Measurements from ENCODE around the gene CTSD.

DNA sequence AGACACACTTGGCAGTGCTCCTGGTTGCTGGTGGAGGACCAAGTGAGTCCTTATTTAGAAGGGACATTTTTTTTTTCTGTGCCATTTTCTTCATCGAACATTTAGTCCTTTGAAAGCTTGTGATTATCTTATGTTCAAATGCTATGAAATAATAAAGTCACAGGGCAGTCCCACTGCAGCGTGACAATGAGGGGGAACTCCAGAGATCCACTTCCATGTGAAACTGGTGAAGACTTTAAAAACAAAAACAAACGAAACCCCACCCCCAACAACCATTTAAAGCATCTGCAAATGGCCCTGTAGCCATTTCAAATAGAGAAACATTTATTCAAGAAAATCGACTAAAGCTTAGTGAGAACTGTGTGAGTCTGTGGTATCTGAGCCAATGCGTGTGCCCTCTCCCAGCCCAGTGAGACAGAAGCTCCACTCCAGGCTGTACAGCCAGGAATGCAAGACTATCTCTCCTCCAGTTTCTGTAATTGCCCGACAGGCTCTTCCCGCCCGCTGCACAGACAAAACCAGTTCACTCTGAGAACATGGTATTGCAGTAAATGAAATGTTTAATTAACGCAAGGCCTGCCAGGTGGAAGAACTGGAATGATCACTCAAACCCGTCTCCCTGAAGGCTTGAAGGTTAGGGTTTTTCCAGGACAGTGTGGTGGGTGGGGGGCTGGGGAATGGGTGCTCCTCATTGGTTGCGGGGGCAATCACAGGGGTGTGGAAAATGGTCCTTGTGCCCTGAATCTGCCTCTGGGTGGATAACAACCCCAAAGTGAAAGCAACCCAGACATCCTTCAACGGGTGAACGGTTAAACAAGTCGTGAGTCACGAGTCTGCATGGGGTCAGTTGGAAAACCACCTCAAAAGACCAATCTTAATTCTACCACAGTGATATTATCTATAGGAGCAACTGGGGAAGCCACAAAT is 58.3 kb downstream of the CTSD start:
- TF ChIP-seq EP300 (IDR thresholded peaks at IDR 0.05) (no peak), POLR2A (IDR thresholded peaks at IDR 0.05) (no peak)

Measured in stomach (tissue), 4 donors.